Midbrain (tissue), 1 donor: ENCODE results near the gene CORO2B.
A peak's percentile ranks its signal among the peaks of the same experiment; 100 is the strongest.

Experiments used
- DNase-seq: peaks from one replicate; lab custom pipeline; 2025; lab: John Stamatoyannopoulos, UW

CORO2B gene

DNA sequence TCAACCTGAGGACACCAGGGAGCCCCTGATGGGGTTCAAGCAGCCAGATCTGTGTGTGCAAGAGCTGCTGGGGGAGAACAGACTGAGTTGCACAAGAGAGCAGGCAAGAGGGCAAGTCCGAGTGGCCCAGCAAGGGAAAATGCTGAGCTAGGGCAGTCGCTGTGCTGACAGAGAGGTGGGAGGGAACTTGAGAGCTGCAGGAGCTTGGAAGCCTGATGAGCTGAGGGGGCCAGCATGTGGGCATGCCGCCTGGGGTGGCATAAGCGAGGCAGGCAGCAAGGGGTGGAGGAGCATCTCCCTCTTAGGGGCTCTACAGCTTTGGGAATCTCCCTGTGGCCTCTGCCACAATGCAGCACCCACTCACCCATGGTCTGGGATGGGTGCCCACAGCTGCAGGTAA, 4.7 kb upstream of the CORO2B start:
- no peak for DNase-seq

DNA sequence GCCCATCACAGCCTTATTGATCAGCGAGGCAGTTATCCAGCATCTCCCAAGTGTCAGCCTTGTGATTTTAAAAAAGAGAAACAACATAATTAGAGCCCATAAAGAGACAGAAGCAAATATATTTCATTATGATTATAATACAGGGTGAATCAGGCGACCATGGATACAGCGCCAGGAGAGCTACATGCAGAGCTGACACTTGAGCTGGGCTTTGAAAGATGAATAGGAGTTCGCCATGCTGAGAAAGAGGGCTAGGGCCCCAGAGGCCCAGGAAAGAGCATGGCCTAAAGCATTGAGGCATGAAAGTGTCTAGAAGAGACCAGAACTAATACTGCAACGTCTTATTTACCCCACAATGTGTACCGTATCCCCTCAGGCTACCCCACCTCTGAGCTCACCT, 4.2 kb upstream of the CORO2B start:
- DNase-seq, result no peak

DNA sequence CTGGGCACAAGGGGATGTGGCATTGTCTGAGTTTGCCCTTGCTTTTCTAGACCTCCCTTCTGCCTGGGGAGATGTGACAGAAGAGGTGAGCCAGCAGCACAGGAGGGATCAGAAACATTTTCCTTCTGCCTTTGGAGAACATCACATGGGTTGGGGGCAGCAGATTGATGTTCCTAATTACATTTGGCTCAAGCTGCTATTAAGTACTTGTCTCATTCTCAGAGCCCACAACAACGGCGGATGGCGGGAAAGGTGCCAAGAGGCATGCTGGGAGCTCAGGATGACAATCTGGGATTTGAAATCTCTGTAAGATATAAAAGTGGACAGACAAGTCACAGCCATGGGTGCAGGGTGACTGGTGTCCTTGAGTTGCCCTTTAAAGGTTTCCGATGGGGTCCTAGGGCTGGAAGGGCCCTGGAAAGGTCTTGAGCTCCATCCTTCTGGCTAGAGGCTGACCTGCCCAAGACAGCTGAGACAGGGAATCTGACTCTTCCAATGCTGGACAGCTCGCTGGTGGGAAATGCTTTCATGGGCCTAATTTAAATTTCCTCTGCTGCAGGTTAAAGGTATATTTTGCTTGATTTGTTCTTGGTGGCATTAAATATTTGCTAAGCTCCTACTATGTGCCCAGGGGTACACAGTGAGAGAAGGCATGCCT, 2.4 kb upstream of the CORO2B start:
- no peak for DNase-seq

DNA sequence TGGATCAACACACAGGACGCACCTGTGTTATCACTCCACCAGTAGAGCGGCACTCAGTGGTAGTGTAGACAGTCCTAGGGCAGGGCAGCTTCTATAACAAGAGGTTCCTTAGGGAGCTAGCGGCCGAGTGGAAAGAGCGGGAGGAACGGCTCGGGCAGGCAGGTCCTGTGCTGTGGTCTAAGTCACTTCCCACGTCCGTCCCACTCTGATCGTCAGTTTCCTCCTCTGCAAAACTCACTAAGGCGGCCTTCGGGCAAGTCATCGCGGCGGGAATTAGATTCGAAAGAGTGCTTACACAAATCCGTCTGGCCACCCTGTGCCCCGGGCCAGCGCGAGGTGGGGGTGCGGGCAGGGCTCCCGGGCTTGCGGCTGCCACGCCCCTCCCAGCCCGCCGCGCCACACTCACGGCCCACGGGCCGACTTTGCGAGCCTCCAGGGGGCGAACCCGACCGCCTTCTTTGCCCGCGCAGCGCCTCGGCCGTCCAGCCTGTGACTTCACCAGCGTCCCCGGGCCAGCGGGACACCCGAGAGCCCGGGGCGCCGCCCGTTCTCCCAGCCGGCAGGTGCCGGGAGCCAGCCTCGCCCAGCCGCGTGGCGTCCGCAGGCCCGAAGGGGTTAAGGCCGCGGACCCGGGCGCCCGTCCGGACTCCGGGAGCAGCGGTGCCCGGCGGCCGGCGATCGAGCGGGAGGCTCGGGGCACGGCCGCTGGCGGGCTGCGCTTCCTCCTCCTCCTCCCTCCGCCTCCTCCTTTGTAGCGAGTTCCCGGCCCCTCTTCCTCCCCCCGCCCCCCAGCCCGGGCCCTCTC, 416 bp upstream of the CORO2B start:
- DNase-seq, result peak; percentile 78

DNA sequence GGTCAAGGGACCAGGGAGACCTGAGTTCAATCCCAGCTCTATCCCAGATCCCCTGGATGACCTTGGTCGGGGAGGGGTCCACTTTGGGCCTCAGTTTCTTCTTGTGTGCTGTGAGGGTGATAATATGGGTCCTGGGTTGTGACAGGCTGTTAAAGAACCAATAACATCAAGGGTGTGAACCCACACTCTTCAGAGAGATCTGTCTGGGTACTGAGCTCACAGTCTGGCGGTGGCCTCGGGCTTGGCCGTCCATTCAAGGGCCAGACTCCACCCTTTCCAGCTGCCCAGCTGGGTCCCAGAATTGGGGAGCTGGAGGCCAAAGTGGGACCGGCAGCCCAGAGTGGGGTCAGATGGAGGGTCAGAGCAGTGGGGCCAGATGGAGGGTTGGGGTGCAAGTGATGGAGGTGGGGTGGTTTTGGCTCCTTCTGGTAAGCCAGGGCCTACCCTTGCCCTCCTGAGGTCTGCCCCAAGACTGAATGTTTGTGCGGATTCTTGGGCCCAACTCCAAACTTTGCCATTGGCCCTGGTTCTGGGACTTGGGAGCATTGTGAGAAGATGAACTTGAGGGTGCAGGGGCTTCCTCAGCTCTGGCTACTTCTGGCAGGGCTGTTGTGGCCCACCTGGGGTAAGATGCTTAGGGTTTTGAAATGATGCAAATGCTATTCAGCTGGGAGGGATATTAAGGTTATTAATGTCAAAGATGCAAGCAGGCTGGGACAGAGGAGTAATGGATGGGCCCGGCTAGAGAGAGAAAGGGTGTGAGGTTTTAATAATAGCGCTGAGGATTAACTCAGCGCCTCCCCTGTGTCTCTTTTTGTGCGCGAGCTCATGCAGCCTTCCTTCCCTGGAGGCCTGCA, 1.5 kb downstream of the CORO2B start:
- DNase-seq, result no peak

DNA sequence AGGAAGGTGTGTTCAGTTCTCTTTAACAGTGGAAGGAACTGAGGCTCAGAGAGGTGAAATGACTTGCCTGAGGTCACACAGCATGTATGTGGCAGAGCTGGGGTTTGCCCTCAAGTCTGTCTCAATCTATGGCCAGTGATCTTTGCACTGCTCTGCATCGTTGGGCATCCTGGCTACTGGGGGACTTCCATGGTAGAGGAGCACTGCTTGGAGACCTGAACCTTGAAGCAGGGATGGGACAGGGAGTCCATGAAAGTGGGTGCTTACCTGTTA, 2.0 kb downstream of the CORO2B start:
- no peak for DNase-seq

DNA sequence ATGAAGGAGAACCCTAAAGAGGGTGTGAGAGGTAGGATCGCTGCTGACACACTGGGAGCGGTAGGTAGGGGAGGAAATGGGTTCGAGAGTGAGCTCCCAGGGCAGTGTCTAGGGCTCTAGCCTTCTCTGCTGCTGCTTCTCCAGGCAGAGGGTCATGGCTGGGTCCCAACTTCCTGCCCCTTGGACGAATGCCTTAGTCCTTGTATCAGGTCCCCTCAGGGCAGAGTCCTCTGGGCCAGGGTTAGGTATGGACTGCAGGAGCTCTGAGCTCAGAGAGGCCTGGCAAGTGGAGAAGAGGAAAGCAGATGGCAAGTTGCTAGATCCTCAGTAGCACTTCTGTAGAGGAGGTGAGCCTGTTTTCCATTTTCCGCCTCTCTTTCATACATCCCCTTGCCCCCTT, 2.9 kb downstream of the CORO2B start:
- no peak for DNase-seq

DNA sequence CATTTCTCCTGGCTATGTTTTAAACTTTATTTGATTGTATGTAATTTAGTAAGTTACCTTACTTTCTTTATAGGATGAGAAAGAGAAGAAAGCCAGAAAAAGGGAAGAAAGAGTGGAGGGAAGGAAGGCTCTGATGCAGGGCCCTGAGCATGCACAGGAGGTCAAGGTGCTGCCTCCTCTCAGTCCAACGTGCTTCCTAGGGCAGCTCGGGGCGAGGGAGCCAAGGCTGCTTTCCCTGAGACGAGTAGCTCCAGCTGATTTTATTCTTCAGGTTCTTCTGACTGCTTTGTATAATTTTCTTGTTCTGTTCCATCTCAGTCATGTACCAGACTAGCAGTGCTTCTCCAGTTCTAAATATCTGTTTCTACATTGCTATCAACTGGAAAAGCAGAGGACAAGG, 3.4 kb downstream of the CORO2B start:
- no peak for DNase-seq

DNA sequence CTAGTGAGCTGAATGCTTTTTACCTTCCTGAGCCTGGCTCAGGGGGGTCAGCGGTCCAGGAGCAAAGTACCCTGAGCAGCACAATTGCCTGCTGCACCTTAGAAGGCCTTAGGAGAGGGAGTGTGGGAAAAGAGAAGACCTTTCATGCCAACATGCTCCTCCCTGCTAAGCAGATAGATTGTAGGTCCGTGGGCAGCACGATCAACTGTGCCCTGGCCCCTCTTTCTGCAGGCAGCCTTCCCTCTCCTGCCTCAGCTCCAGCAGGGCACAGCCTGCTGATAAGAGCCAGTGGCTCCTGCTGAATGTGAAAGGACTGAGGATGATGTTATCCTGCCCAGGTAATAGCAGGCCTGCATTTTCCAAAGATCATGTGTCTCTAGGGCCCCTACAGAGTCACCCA, 4.1 kb downstream of the CORO2B start:
- DNase-seq, result no peak

DNA sequence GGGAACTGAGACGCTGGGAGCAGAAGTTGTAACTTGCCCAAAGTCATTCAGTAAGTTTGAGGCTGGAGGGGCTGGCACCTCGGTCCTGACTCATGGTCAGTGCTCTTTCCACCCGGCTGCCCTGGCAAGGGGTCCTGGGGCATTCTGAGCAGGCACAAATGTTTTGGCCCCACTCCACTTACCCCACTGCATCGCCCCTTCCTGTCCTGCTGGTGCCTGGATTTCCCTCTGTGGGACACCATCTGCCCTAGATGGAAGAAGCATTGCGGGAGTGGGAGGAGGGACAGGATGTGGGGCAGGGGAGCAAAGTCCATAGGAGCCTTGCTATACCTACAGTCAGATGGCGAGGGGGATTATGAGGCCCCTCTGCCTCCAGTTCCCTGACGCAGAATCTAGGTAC, 4.5 kb downstream of the CORO2B start:
- DNase-seq, result no peak

DNA sequence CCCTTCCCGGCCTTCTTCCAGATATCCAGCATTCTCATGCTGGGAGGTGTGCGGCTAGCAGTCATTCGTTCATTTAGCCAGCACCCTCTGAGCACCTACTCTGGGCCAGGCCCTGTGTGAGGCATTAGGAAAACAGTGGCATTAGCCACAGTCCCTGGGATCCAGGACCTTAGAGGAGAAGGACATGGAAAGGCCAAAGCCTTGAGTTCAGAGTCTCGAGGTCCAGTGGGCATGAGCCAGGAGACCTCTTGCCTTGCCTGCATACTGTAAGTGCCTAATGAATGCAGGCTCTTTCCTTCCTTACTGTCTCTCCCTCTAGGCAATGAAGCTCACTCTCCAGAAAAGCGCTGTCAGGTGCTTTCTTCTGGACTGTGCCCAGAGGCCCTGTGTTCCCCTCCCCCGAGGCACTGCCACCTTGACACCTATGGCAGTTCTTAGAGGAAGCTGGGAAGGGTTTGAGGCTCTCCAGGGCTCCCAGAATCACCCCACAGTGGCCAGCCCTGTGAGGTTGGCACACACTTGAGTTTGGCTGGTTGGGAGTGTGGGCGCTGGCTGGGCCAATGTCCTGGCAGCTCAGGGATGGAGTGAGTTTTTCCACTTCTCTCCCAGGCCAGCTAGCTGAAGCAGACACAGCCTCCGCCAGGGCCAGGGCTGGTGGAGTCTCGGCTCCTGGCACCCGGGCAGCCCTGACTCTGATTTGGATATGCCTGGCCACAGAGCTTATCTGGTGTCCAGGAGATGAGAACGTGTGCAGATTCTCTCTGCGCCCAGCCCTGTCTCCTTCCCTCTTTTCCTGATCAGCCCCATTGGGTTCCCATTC, 5.4 kb downstream of the CORO2B start:
- no peak for DNase-seq

DNA sequence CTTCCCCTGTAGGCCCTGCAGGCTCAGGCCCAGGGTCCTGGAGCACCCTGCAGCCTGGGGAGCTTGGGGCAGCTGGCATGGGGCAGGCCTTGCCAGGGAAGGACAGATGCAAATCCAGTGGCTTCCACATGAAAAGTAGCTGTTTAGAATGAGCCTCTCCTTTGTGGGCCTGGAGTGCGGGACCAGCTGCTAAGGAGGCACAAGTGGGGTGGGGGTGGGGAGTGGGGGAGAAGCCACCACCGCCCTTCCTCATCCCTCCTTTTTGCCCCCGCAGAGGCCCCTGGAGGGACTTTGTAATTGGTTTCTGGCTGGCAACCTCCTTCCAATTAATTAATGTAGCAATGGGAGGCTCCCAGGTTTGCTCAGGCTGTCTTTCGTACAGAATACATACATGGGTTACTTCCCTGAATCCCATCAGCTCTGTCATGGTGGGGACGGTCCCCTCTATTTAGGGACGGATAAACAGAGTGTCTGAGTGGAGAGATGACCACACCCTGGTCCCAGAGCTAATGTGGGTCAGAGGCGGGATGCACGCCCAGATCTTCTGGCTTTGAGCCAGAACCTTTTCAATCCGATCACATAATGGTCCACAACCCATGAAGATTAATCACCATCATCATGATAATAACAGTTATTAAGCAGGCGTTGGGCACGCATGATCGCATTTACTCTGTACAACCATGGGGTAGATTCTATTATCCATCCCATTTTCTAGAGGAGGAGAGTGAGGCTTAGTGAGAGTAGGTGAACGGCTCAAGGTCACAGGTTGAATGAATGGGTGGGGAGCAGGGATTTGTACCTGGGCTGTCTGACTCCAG, 6.2 kb downstream of the CORO2B start:
- DNase-seq, result no peak

DNA sequence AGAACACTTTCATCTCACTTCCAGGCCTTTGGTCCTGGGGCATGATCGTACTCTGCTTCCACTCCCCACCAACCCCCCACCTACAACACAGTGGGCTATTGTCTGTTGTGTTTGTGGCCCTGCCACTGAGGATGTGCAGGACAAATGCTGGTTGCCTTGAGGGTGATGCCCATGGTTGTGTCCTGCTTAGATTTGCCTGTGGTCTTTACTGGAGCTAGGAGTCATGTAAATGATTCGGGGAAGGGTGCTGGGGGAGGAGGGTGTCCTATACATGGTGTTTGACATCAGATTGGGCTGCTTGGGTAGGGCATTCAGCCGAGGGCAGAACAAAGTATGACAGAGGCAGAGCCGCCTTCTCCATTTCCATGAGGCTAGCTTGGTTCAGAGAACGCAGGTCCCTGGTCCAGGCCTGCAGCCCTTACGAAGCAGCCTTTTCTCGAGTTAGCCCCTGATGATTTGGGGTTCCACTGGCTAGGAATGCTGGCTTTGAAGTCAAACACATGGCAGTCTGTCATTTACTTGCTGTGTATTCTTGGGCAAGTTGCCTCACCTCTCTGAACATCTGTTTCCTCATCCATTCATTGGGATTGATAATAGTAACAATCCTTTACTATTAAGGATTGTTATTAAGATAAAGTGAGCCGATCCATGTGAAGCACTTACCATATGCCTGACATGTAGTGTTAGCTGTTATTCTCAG, 6.9 kb downstream of the CORO2B start:
- peak; percentile 54 for DNase-seq

DNA sequence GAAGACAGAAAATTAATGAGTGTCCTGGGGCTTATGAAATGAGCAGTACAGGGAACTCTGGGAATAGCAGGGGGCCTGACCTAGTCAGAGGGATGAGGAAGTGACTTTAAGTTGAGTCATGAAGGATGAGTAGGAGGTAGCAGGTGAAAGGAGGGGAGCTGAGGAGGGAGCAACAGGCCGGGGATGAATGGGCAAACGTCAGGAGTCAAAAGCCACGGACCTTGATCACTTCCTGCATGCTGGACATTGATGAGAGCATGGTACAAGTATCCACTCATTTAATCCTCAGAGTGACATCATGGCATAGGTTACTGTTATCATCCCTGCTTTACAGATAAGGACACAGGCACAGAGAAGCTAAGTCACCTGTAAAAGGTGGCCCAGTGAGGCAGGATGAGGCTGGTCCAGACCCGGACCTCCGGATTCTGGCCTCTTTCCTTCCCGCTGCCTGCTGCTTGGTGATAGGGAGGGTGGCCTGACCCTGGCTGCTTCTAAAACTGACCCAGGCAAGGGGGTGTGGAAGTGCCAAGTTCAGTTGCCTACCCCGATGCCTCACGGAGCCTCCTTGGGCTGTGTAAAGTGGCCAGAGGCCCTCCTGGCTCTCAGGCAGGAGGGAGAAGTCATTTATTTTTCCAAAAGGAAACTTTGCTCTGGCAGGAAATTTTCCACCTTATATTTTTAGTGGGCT, 7.6 kb downstream of the CORO2B start:
- DNase-seq, result no peak

DNA sequence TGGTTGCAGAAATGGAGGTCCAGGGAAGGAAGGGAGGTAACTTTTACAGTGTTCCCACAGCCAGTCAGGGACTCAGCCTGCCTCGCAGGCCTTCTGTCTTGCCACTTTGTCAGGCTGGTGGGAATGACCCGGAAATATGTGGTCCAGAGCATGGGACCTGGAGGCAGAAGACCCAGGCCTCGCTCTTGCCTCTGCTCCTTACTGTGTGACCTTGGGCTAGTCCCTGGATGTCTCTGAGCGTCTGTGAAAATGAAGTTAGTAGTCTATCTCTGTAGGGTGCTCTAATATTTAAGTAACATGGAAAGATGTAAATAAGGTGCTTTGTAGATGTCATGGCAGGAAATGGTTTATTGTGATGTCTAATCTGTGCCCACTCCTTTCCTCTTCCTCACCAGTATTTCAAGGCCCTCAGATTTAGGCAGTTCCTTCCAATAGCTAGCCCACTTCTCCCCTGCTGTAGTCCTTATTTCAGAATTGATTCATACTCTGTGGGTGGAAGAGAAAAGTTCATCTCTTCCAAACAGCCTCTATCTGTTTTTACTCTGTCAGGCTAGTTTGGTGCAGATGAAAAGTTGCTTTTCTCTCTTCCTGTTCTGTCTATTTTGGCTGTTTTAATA, 9.1 kb downstream of the CORO2B start:
- DNase-seq, result no peak

DNA sequence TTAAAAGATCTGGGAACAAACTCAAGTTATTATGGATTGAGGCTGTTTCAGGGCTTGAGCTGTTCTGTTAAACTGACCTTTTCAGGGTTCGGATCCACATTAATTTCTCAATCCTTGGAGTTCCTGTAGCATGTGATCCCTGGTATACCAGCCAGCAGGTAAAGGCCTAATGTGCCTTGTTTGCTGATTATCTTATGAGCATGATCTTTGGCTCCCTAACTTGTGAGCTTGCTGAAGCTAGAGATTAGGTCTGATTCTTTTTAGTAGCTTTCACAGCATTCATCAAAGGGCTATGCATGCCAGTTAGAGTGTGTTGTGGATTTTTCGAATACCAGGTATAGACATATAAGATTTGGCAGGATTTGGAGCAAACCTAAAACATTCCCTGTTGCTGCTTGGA, 10.3 kb downstream of the CORO2B start:
- no peak for DNase-seq

DNA sequence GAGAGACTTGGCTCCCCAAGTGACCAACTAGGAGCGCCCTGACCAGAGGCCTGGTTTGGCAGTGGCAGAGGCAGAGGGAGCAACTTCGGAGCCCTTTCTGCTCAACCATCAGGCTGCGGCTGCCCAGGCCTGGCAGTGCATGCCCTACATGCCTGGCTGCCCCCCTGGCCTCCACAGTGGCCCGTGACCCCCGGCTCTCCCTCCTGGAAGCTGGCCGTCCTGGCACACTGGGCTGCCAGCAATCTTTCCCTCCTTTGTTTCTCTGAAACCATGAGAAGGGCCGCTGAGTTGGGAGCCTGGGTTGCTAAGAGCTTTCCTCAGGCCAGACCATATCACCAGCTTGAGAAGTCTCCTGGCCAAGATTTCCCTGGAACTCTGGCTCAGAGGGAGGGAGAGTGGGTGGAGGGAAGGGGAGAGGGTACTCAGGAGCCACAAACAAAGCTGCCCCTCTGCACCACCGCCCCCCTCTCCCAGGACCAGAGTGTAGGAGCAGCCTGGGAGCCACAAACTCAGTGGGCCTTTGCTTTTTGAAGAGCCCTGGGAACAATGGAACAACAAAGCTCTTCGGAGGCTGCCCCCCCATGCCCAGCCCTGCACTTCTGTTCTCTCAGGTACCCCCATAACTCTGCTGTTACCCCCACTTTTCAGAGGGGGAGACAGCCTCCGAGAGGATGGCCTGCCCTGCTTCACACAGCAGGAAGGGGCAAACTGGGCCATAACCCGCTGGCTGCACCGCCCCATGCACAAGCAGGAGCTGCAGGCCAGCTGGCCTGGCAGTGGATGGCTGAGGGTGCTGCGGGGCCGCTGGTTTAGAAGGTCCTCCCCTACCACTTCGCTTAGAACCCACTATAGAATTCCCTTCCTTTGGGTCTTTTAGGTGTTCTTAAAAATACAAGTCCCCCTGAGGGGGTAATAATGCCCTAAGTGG, 11.3 kb downstream of the CORO2B start:
- DNase-seq, result peak; percentile 59

DNA sequence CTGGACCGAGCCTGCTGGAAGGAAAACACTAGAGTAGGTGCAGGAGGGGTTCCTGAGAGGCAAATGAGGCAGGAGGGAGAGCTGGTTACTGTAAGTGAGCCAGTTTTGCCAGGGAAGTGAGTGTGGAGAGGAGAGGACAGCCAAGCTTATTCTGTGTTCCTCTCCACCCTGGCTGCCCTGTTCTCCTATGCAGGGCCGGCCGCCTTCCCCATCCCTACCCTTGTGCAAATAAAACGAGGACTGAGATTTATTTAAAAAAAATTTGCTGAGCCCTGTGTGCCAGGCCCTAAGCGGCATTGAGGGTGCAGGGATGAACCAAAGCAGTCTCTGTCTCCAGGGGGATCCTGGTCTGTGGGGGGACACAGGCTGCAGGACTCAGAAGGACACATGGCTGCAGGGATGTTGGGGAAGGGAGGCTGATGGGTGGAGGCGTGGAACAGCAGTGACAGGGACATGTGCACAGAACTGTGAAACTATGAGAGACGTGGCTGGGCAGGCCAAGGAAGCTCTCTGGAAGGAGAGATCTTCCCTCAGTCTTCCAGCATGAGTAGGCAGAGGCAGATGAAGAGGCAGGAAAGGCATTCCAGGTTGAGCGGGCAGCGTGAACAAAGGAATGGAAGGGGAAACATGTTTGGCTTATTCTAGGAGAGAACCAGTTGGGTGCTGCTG, 12.1 kb downstream of the CORO2B start:
- no peak for DNase-seq
